SU-DHL-6 (cell line): Measurements from ENCODE around the gene TRPV5.

ENCODE experiments used
- CTCF ChIP-seq: fragments of 200-600 bp; sonication (generic); IDR thresholded peaks from one replicate; pipeline ENCODE4 v1.5.1; 2017; ENCODE audit warnings: antibody characterized with exemption, mild to moderate bottlenecking, low read length, moderate library complexity; ENCODE audit not compliant: insufficient read depth, poor library complexity, severe bottlenecking
- EZH2phosphoT487 ChIP-seq: fragments of 200-600 bp; sonication (generic), shearing (Covaris generic); conservative IDR thresholded peaks from 2 replicates; pipeline ENCODE4 v1.6.1; 2018; ENCODE audit warnings: mild to moderate bottlenecking, antibody characterized with exemption, low read length, moderate library complexity, mixed read lengths

DNA sequence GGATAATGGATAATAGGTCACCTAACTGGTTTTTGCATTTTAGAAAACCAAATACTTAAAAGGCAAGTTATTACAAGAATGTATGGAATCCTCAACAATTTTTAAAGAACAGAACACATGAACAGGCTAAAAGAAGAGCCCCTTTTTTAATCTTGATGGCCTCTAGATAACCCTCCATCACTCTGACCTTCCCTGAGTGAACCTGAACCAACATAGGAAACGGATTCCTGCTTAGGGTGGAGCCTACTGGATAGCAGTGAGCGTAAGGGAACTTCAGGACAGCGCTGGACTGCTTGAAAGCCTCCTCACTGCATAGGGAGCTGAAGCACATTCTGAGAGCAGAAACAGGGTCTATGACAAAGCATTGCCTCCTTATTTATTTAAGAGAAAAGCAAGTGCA lies 20.5 kb downstream of the TRPV5 start:
- TF ChIP-seq CTCF = no peak
- TF ChIP-seq EZH2phosphoT487 = no peak
